VCaP (cell line): ENCODE data around the gene NTN1.
"Not testable (repeated sequence)": the region's sequence is repeated elsewhere in the genome, so short reads cannot be mapped to it uniquely, and the experiment has no call there.

ENCODE experiments used
- H3K27ac ChIP-seq: fragments of 450-650 bp; 2 replicates; pipeline ENCODE4 v1.5.1; 2017
- CTCF ChIP-seq: fragments of 450-650 bp; conservative IDR thresholded peaks from 2 replicates; pipeline ENCODE4 v1.5.1; 2017; ENCODE audit warnings: mild to moderate bottlenecking, moderate library complexity

Gene NTN1

GRCh38 chr17:9090641-9091096 is 69.4 kb downstream of the NTN1 start:
- H3K27ac ChIP-seq = no peak overlapping the region
- no peak for TF ChIP-seq CTCF

GRCh38 chr17:9094193-9094592 is 72.9 kb downstream of the NTN1 start:
- no peak for TF ChIP-seq CTCF
- no peak overlapping the region for H3K27ac ChIP-seq

GRCh38 chr17:9095390-9095789 is 74.1 kb downstream of the NTN1 start:
- TF ChIP-seq CTCF = no peak
- no peak overlapping the region for H3K27ac ChIP-seq

- TF ChIP-seq CTCF = no peak
- no peak overlapping the region for H3K27ac ChIP-seq
Observed at GRCh38 chr17:9098242-9098825, 77.0 kb downstream of the NTN1 start.

- no peak for TF ChIP-seq CTCF
- no peak overlapping the region for H3K27ac ChIP-seq
Observed at GRCh38 chr17:9101356-9101755, 80.0 kb downstream of the NTN1 start.

- not testable (repeated sequence) for H3K27ac ChIP-seq
Observed at GRCh38 chr17:9103193-9103592, 81.9 kb downstream of the NTN1 start.

- no peak for TF ChIP-seq CTCF
- H3K27ac ChIP-seq = no peak overlapping the region
Observed at GRCh38 chr17:9104370-9105041, 83.2 kb downstream of the NTN1 start.
